Immature natural killer cell (primary cell): ENCODE results near the gene RNF166. TPM values are rescaled to one million over a fixed set of nuclear protein-coding genes. Genes with fewer than 3 reads are reported as not detected.
A peak's percentile ranks its signal among the peaks of the same experiment; 100 is the strongest.

Experiments
- DNase-seq, 3 donors: peaks; one replicate each; pipeline ENCODE4 v3.0.0; 2022; ENCODE audit warnings: mixed read lengths in 1 of 3
- H3K27ac Mint-ChIP-seq, 6 donors: one replicate each; pipeline ENCODE4 v1.8.0; 2020; ENCODE audit warnings: mixed read lengths in 6 of 6, mild to moderate bottlenecking in 5 of 6, inconsistent platforms in 4 of 6, moderate library complexity in 3 of 6
- H3K27me3 Mint-ChIP-seq, 3 donors: one replicate each; pipeline ENCODE4 v1.8.0; 2020 to 2021; ENCODE audit warnings: low read depth in 3 of 3, mild to moderate bottlenecking in 3 of 3, mixed read lengths in 3 of 3, moderate library complexity in 3 of 3, inconsistent platforms in 1 of 3
- H3K36me3 Mint-ChIP-seq, 3 donors: one replicate each; pipeline ENCODE4 v1.8.0; 2020; ENCODE audit warnings: mixed read lengths in 3 of 3, inconsistent platforms in 2 of 3, mild to moderate bottlenecking in 2 of 3
- H3K4me1 Mint-ChIP-seq, 2 donors: one replicate each; pipeline ENCODE4 v1.8.0; 2020; ENCODE audit warnings: inconsistent platforms in 2 of 2, mild to moderate bottlenecking in 2 of 2, mixed read lengths in 2 of 2, moderate library complexity in 1 of 2
- H3K4me3 Mint-ChIP-seq, 5 donors: one replicate each; pipeline ENCODE4 v1.8.0; 2020; ENCODE audit warnings: mild to moderate bottlenecking in 5 of 5, mixed read lengths in 5 of 5, inconsistent platforms in 3 of 5, moderate library complexity in 3 of 5
- H3K9me3 Mint-ChIP-seq, 6 donors: one replicate each; pipeline ENCODE4 v1.8.0; 2020; ENCODE audit warnings: mild to moderate bottlenecking in 6 of 6, mixed read lengths in 6 of 6, inconsistent platforms in 4 of 6, moderate library complexity in 3 of 6
- polyA plus RNA-seq, 3 donors: library from polyadenylated mRNA; unstranded; fragments of 300-500 nt; fragmentation: Illumina TruSeq; gene quantifications; one replicate each; pipeline ENCODE4 v1.2.3, GENCODE V29; 2021

Gene RNF166
- polyA plus RNA-seq, 3 donors from 2014 or later = 129 to 157 (median 141) TPM

DNA sequence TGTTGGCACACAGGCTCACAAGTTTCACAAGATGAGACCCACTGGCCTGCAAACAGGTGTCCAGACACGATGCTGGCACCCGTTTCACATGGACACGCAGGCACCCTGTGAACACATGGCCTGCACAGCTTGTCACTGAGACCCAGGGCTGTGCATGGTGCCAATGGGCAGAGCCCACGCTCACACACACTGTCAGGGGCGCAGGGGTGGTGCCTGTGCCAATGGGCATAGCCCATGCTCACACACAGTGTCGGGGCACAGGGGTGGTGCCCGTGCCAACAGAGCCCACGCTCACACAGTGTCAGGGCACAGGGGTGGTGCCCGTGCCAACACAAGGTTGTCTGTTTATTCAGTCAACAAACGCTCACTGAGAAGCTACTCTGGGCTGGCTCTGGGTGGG is 29.4 kb upstream of the RNF166 start:
- H3K27me3 Mint-ChIP-seq = no peaks in the 10 kb centered on the region
- DNase-seq = no peak
- H3K4me3 Mint-ChIP-seq = no peak overlapping the region
- no peak overlapping the region for H3K27ac Mint-ChIP-seq
- H3K4me1 Mint-ChIP-seq = peaks cover 0 to 5% of the 10 kb centered on the region in 2 donors
- H3K36me3 Mint-ChIP-seq = no peaks in the 10 kb centered on the region
- no peaks in the 10 kb centered on the region for H3K9me3 Mint-ChIP-seq

DNA sequence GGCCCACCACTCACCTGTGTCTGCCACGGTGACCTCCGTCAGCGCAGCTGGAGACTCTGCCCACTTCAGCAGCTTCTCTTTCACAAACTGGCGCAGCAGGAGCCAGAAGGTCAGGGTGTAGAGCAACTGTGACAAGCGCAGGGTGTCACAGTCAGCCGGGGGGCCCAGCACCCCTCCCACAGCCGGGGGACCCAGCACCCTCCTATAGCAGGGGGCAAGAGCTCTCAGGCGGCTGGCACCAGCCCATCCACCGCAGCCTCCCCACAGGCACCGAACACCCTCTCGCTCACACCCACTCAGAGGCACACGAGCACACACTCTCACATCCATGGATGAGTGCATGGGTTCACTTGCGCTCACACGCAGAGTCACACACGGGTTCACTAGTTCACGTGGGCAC is 28.9 kb upstream of the RNF166 start:
- DNase-seq = no peak
- H3K4me3 Mint-ChIP-seq = no peak overlapping the region

DNA sequence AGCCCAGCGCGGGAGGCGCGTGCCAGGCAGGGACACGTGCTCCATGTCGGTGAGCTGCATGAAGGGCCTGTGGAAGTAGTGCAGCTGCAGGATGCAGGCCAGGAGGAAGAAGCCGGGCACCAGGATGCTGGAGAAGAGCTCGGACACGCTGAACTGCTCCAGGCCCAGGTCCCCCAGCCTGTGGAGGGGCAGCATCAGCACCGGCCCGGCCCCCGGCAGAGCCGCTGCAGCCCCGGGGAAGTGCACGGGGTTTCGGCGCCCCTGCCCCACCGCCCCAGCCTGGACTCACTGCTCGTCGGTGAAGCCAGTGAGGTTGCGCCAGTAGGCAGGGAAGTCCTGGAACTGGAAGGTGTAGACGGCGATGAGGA is 28.1 kb upstream of the RNF166 start:
- Mint-ChIP-seq H3K4me1 (peaks cover 0 to 5% of the 10 kb centered on the region in 2 donors), H3K27me3 (peaks cover 0 to 2% (median 0%) of the 10 kb centered on the region in 3 donors), H3K4me3 (no peak overlapping the region), H3K27ac (no peak overlapping the region), H3K36me3 (peaks cover 0 to 3% (median 0%) of the 10 kb centered on the region in 3 donors), H3K9me3 (no peaks in the 10 kb centered on the region)
- DNase-seq = no peak

More for the DNA sequence above, 28.9 kb upstream of the RNF166 start:
- Mint-ChIP-seq H3K36me3 (no peaks in the 10 kb centered on the region), H3K9me3 (no peaks in the 10 kb centered on the region), H3K27me3 (no peaks in the 10 kb centered on the region), H3K4me1 (peaks cover 0 to 5% of the 10 kb centered on the region in 2 donors), H3K27ac (no peak overlapping the region)

DNA sequence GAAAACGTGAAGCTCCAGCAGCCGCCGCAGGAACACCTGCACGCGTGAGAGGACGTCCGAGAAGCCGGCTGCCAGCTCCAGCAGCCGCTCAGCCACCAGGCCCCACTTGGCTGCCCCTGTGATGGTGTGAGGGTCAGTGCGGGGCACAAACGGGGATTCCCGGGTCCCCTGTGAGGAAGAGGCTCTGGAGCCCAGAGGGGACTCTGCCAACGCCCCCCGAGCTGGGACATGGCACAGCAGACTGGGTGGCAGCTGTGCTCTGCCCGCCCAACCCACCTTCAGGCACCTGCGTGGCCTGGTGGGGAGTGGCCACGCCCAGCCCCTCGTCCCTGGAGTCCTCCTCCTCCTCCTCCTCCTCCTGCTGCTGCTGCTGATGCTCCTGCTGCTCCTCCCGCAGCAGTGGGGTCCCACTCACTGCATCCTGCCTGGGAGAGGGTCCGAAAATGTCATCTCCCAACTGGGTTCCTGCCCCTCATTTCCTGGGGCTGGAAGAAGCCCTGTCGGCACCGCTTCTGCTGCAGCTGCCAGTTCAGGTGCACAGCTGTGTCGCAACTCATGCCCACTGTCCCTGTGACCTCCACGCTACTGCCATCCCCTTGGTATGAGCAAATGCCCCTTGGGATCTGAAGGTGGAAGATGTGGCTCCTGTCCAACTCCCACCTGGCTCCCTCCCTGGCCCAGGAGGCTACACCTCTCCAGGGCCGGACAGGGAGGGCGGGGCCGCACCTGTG is 27.6 kb upstream of the RNF166 start:
- no peak for DNase-seq
- Mint-ChIP-seq H3K4me1 (peaks cover 0 to 5% of the 10 kb centered on the region in 2 donors), H3K9me3 (no peaks in the 10 kb centered on the region), H3K27ac (peak overlapping the region in 1 of 6 donors; percentile 34), H3K27me3 (peaks cover 0 to 2% (median 0%) of the 10 kb centered on the region in 3 donors), H3K4me3 (no peak overlapping the region), H3K36me3 (peaks cover 0 to 3% (median 0%) of the 10 kb centered on the region in 3 donors)

DNA sequence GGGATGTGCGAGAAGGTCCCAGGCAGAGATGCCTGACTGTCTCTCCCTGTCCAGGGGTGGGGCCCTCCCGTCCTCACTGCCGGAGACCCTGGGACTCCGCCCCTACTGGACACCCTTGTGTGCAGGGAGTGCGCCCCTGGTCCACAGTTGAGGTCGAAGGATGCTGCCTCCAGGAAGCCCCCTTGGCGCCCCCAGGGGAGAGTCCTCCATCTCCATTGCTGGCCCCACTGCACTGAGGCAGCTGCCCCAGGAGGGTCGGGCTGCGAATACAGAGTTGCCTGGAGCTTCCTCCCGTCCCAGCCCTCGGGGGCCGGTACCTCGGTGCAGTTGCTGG is 26.7 kb upstream of the RNF166 start:
- Mint-ChIP-seq H3K27ac (no peak overlapping the region), H3K36me3 (peaks cover 0 to 3% (median 0%) of the 10 kb centered on the region in 3 donors), H3K9me3 (no peaks in the 10 kb centered on the region), H3K4me1 (peaks cover 0 to 5% of the 10 kb centered on the region in 2 donors), H3K4me3 (no peak overlapping the region), H3K27me3 (peaks cover 0 to 2% (median 0%) of the 10 kb centered on the region in 3 donors)
- DNase-seq = no peak

DNA sequence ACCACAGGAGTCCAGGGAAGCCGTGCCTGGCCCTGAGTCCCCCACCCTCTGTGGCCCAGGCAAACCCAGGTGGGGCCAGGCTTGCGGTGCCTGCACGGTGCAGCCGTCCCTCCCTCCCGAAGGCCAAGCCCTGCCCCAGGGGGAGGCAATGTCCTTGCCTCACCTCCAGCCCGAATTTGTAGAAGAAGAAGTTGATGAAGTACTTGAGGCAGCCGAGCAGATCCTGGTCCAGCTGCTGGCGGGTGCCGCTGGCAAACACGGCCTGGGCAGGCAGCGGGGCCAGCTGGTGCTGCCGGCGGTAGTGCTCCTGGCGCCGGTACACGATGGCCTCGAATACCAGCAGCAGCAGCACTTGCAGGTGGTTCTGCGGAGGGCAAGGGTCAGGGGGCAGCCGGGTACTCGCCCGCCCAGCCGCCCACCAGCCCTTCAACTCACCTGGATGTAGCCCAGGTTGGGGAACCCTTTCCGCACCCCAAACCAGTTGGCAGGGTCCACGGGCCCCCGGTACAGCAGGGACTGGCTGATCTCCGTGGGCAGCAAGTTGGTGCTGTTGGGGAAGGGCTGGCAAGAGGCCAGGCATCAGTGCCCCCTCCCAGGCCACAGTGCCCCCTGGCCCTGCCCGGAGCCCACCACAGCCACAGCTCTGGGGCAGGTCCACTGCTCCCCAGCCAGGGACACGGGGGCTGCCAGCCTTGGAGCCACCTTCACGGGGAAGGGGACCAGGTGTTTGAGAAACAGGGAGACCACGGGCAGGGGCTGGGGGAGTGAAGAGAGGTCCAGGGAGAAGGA is 26.2 kb upstream of the RNF166 start:
- Mint-ChIP-seq H3K27ac (peak overlapping the region in 1 of 6 donors; percentile 22), H3K9me3 (no peaks in the 10 kb centered on the region)

DNA sequence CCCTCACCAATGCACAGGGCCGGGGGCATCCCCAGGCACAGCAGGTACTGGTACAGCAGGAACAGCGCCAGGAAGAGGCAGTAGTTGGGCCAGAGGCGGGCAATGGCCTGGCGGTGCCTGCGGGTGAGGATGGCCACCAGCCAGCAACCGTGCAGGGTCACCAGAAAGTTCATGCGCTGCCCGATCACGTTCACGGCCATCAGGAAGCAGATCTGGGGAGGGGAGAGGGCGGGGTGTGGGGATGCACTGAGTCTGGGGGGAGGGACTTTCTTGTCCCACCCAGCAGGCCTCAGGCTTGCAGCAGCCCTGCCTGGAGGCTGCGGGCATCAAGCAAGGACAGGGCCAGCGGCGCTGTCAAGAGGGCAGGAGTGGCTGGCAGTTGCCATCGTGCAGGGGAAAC is 25.5 kb upstream of the RNF166 start:
- Mint-ChIP-seq H3K36me3 (peaks cover 0 to 3% (median 0%) of the 10 kb centered on the region in 3 donors), H3K27me3 (peaks cover 0 to 2% (median 0%) of the 10 kb centered on the region in 3 donors), H3K4me3 (no peak overlapping the region), H3K27ac (peak overlapping the region in 1 of 6 donors; percentile 30), H3K9me3 (no peaks in the 10 kb centered on the region), H3K4me1 (peaks cover 0 to 2% of the 10 kb centered on the region in 2 donors)
- DNase-seq = no peak

More for the DNA sequence above, 26.2 kb upstream of the RNF166 start:
- peaks cover 0 to 3% (median 0%) of the 10 kb centered on the region in 3 donors for H3K36me3 Mint-ChIP-seq
- H3K4me3 Mint-ChIP-seq = no peak overlapping the region
- peaks cover 0 to 2% of the 10 kb centered on the region in 2 donors for H3K4me1 Mint-ChIP-seq
- H3K27me3 Mint-ChIP-seq = peaks cover 0 to 2% (median 0%) of the 10 kb centered on the region in 3 donors
- no peak for DNase-seq

DNA sequence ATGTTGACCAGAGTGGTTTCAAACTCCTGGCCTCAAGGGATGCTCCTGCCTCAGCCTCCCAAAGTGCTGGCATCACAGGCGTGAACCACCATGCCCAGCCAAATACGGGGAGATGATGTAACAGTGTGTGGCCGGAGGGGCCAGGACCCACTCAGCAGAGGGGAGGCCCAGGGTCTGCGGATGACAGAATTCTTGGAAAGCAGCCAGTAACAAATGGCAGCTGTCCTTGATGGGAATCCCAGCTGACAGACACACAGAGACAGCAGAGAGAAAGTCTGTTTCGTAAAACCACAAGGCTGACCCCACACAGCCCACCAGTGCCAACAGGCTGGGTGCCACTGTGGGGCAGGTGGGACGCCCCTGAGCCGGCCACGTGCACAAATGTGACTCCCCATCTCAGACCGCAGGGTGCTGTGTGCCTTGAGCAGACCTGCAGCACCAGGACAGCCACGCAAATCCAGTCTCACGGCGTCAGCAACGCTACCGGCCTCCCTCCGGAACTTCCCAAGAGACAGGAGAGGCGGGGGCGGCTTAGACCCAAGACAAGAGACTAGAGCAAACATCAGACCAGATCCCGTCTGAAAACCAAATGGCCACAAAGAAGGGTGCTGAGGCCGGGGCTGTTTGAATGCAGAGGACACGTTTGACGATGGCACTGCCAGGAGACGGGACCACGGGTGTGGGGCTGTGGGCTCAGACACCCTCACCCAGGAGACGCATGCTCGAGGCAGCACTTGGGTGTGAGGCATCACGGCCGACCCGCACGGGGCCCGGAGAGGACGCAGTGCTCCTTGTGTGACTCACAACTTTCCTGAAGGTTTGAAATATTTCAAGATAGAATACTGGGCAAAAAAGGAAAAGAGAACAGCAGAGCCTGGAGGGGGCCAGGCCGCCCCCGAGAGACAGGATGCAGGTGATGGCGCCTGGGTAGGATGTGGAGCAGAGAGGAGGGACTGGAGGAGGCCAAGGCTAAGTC is 24.7 kb upstream of the RNF166 start:
- Mint-ChIP-seq H3K27ac (peak overlapping the region in 3 of 6 donors; percentile 24 to 45 (median 30)), H3K4me3 (no peak overlapping the region), H3K36me3 (peaks cover 0 to 3% (median 0%) of the 10 kb centered on the region in 3 donors)

DNA sequence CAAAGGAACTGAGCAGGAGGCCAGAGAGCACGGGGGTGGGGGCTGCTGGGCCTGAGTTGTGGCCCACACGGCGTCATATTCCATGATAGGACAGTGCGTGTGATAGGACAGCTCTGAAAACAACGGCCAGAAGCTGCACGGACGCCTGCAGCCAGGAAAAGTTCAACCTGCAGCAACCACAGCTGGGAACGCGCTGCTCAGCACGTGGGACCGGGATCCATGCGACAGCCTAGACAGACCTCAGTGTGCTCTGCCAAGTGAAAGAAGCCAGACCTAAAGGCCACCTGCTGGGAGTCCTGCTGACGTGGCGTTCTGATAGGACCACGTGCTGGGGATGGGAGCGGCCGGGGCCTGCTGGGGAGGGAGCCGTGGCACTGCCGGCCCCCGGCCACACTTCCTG is 21.7 kb upstream of the RNF166 start:
- H3K4me1 Mint-ChIP-seq = peaks cover 0 to 2% of the 10 kb centered on the region in 2 donors
- no peaks in the 10 kb centered on the region for H3K9me3 Mint-ChIP-seq
- peaks cover 0 to 2% (median 0%) of the 10 kb centered on the region in 3 donors for H3K27me3 Mint-ChIP-seq
- H3K27ac Mint-ChIP-seq = no peak overlapping the region
- no peak overlapping the region for H3K4me3 Mint-ChIP-seq
- H3K36me3 Mint-ChIP-seq = peaks cover 0 to 3% (median 0%) of the 10 kb centered on the region in 3 donors
- no peak for DNase-seq

More for the DNA sequence above, 24.7 kb upstream of the RNF166 start:
- peaks cover 0 to 2% of the 10 kb centered on the region in 2 donors for H3K4me1 Mint-ChIP-seq
- DNase-seq = no peak
- H3K9me3 Mint-ChIP-seq = no peaks in the 10 kb centered on the region
- peaks cover 0 to 2% (median 0%) of the 10 kb centered on the region in 3 donors for H3K27me3 Mint-ChIP-seq

DNA sequence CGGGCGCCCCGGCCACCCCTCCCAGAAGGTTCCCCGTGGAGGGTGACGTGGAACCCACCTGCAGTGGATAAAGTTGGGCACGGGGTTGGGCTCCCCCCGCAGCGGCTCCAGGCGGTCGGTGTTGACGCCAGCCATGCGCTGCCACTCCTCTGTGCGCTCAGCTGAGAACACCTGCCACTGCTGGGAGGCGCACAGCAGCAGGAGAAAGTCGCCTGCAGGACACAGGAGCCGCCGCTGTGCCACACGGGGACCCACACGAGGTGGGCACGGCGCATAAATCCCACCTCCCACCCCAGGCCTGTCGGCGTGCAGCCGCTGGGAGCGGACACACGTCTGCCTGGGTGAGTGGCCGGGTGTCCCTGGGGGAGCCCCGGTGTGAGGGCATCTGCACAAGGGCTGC is 20.8 kb upstream of the RNF166 start:
- no peak overlapping the region for H3K27ac Mint-ChIP-seq
- peaks cover 0 to 3% (median 0%) of the 10 kb centered on the region in 3 donors for H3K36me3 Mint-ChIP-seq
- H3K9me3 Mint-ChIP-seq = no peaks in the 10 kb centered on the region
- H3K4me1 Mint-ChIP-seq = peaks cover 0 to 2% of the 10 kb centered on the region in 2 donors
- no peak overlapping the region for H3K4me3 Mint-ChIP-seq
- no peak for DNase-seq
- H3K27me3 Mint-ChIP-seq = peaks cover 0 to 2% (median 0%) of the 10 kb centered on the region in 3 donors

DNA sequence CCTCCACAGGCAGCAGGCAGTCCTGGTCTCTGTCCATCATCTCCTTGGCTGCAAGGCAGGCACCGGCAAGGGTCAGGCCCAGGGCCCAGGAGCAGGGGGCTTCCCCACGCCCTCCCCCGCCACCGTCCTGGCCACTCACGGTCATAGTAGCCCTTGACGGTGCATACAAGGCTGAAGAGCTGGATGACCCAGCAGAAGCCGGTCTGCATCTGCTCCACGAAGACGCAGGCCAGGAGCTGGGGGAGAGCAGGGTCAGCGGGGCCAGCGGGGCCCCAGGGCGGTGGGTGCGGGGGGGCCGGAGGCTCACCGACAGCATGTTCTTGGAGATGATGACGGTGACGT is 20.2 kb upstream of the RNF166 start:
- no peak overlapping the region for H3K4me3 Mint-ChIP-seq
- no peak for DNase-seq
- H3K9me3 Mint-ChIP-seq = no peaks in the 10 kb centered on the region
- peaks cover 0 to 2% (median 0%) of the 10 kb centered on the region in 3 donors for H3K27me3 Mint-ChIP-seq
- peaks cover 0 to 3% (median 0%) of the 10 kb centered on the region in 3 donors for H3K36me3 Mint-ChIP-seq
- H3K27ac Mint-ChIP-seq = no peak overlapping the region
- peaks cover 0 to 2% of the 10 kb centered on the region in 2 donors for H3K4me1 Mint-ChIP-seq

DNA sequence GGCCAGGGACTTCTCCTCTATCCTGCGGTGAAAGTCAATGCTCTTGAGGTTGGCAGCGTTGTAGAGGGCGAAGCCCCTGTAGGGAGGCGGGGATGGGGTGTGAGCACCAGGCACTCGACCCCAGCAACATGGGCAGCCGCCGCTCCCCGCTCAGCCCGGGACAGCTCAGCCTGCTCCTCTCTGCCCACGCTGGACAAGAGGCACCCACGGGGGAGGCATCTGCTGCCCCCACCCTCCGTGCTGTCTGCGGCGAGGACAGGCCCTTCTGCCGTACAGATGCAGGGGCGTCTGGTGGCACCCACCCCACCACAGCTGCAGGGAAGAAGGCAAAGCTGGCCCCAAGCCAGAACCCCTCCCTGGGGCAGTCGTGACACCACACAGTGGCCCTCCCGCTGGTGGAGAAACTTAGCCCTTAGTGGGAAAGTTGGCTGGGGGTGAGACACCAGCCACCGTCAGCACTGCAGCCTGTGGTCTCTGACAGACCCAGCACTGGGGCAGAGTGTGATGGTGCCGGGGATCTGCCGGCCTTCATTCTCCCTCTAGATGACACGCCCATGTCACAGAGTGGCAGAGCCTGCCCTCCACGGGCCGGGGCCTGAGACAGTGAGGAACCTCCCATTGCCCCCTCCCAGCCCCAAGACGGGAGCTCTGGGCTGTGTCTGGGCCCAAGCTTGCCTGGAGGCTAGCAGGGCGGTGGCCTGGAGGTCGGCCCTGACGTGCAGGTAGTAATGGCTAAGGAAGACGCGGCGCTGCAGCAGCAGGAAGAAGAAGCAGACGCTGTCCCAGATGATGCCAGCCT is 19.6 kb upstream of the RNF166 start:
- no peak overlapping the region for H3K4me3 Mint-ChIP-seq
- H3K27me3 Mint-ChIP-seq = peaks cover 0 to 2% (median 0%) of the 10 kb centered on the region in 3 donors
- no peaks in the 10 kb centered on the region for H3K9me3 Mint-ChIP-seq
- H3K36me3 Mint-ChIP-seq = peaks cover 0 to 3% (median 0%) of the 10 kb centered on the region in 3 donors
- peak in 1 of 3 donors; percentile 27 for DNase-seq
- peak overlapping the region in 1 of 6 donors; percentile 40 for H3K27ac Mint-ChIP-seq
- no peaks in the 10 kb centered on the region for H3K4me1 Mint-ChIP-seq
